ENCODE data around the gene SYTL1.

The SYTL1 gene

DNA sequence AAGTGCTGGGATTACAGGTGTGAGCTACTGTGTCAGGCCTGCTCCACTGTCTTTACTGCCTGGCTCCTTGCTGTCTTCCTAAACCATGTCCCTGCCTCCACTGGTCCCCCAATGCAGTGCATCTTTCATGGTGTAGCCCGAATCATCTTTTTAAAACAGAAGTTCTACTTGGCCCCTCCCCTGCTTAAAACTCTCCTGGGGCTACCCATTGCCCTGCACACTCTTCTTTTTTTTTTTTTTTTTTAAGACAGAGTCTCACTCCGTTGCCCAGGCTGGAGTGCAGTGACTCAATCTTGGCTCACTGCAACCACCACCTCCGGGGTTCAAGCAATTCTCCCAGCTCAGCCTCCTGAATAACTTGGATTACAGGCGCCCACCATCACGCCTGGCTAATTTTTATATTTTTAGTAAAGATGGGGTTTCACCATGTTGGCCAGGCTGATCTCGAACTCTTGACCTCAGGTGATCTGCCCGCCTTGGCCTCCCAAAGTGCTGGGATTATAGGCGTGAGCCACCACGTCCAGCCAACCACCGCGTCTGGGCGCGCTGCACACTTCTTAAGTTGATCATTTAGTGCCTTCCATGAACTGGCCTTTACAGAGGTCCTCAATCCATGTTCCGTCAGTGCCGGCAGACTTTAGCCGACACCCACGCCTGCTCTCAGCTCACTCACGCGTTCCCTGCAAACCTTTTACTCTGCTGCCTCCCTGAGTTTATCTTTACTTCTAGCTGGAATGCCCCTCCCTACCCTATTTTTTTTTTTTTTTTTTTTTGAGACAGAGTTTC lies 30.4 kb downstream of the SYTL1 start:
- no peak overlapping the region for H2BK12ac ChIP-seq (ENCODE audit: low read length in 2 of 2)
- no peak overlapping the region for H3K14ac ChIP-seq (ENCODE audit: low read length in 2 of 2)
- no peak overlapping the region for H3K18ac ChIP-seq (ENCODE audit: low read depth in 1 of 2, low read length in 2 of 2)
- 89% methylated on average over 19 of the region's 19 CpGs for WGBS
- no peak overlapping the region for H3K4me3 ChIP-seq (ENCODE audit: insufficient read depth in 1 of 2, low read depth in 1 of 2, low read length in 2 of 2)
- no peaks in the 10 kb centered on the region for H3K36me3 ChIP-seq (ENCODE audit: control insufficient read depth in 1 of 2, insufficient read depth in 2 of 2, low read depth in 1 of 2, low read length in 2 of 2)
- peaks cover under 1% of the 10 kb centered on the region for H3K4me1 ChIP-seq (ENCODE audit: control insufficient read depth, insufficient read depth, low read depth, low read length)
- H4K8ac ChIP-seq (ENCODE audit: low read length), result no peak overlapping the region
- H2BK120ac ChIP-seq (ENCODE audit: low read depth, low read length), result no peak overlapping the region
- no peak overlapping the region for H2AK5ac ChIP-seq (ENCODE audit: low read length, severe bottlenecking)
- no peak for DNase-seq
- H3K9me3 ChIP-seq (ENCODE audit: control insufficient read depth, low read length), result no peaks in the 10 kb centered on the region
- H2AFZ ChIP-seq (ENCODE audit: low read depth, low read length), result no peak overlapping the region
- H3K4ac ChIP-seq (ENCODE audit: low read depth in 1 of 2, low read length in 2 of 2), result no peak overlapping the region
- H3K79me1 ChIP-seq (replicated peaks; ENCODE audit: low read length, poor library complexity, severe bottlenecking), result no peaks in the 10 kb centered on the region
- H4K91ac ChIP-seq (ENCODE audit: low read length), result no peak overlapping the region
- H2BK15ac ChIP-seq (ENCODE audit: low read depth, poor library complexity, severe bottlenecking), result no peak overlapping the region
- no peak overlapping the region for H3K4me2 ChIP-seq (ENCODE audit: low read length, poor library complexity, severe bottlenecking)
- H3K27me3 ChIP-seq (ENCODE audit: control insufficient read depth in 1 of 2, insufficient read depth in 1 of 2, low read length in 2 of 2), result peaks cover 0 to 12% of the 10 kb centered on the region in 2 experiments
- H3K23ac ChIP-seq (ENCODE audit: low read length in 2 of 2), result no peak overlapping the region
- no peak overlapping the region for H3K9ac ChIP-seq (ENCODE audit: low read length)
- no peak overlapping the region for H3K27ac ChIP-seq (ENCODE audit: low read length, poor library complexity, severe bottlenecking)
- H2BK5ac ChIP-seq (ENCODE audit: low read depth, low read length, poor library complexity, severe bottlenecking), result no peak overlapping the region

DNA sequence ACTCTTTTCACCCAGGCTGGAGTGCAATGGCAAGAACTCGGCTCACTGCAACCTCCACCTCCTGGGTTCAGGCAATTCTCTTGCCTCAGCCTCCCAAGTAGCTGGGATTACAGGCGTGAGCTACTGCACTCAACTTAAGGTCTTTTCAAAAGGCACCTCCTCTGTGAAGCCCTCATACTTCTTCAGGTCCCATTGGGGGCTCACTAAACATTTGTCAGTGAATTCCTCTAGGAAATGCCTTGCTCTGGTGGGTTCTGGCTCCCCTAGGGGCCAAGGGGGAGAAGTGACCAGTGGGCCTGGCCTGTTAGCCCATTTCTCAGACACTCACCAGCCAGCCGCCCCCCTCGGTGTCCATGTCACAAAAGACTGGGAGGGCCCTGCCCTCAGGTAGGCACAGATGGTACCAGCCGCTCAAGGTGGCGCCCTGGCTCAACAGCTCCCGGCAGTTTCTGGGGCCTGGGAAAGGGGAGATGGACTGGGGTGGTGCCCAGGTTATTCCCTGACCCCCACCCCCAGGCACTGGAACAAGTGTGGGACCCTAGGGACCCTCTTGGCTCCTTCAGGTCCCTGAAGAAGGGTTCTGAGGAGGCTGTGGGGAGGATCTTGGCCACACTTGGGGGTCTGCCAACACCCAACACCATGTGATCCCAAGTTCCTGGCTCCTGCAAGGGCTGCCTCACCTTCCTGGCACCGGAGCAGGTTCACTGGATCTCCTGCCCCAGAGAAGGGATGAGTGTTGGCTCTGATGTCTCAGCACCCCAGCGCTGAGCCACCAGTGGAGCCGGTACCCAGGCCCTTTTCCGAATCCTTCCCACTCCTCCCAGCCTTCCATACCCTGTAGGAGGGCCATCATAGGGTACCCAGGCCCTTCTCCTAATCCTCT lies 31.2 kb downstream of the SYTL1 start:
- DNase-seq, result no peak
- Histone ChIP-seq H4K8ac (ENCODE audit: low read length) (no peak overlapping the region), H3K79me1 (replicated peaks; ENCODE audit: low read length, poor library complexity, severe bottlenecking) (no peaks in the 10 kb centered on the region), H2BK15ac (ENCODE audit: low read depth, poor library complexity, severe bottlenecking) (no peak overlapping the region), H3K23ac (ENCODE audit: low read length in 2 of 2) (no peak overlapping the region), H3K4me3 (ENCODE audit: insufficient read depth in 1 of 2, low read depth in 1 of 2, low read length in 2 of 2) (no peak overlapping the region), H3K27ac (ENCODE audit: low read length, poor library complexity, severe bottlenecking) (no peak overlapping the region), H3K36me3 (ENCODE audit: control insufficient read depth in 1 of 2, insufficient read depth in 2 of 2, low read depth in 1 of 2, low read length in 2 of 2) (no peaks in the 10 kb centered on the region), H3K9ac (ENCODE audit: low read length) (no peak overlapping the region), H2AFZ (ENCODE audit: low read depth, low read length) (no peak overlapping the region), H4K91ac (ENCODE audit: low read length) (no peak overlapping the region), H3K18ac (ENCODE audit: low read depth in 1 of 2, low read length in 2 of 2) (no peak overlapping the region), H2BK120ac (ENCODE audit: low read depth, low read length) (no peak overlapping the region), H2BK12ac (ENCODE audit: low read length in 2 of 2) (no peak overlapping the region), H3K4me1 (ENCODE audit: control insufficient read depth, insufficient read depth, low read depth, low read length) (peaks cover under 1% of the 10 kb centered on the region), H3K27me3 (ENCODE audit: control insufficient read depth in 1 of 2, insufficient read depth in 1 of 2, low read length in 2 of 2) (peaks cover 0 to 12% of the 10 kb centered on the region in 2 experiments), H2BK5ac (ENCODE audit: low read depth, low read length, poor library complexity, severe bottlenecking) (no peak overlapping the region), H3K4me2 (ENCODE audit: low read length, poor library complexity, severe bottlenecking) (no peak overlapping the region), H3K14ac (ENCODE audit: low read length in 2 of 2) (no peak overlapping the region), H3K4ac (ENCODE audit: low read depth in 1 of 2, low read length in 2 of 2) (no peak overlapping the region), H2AK5ac (ENCODE audit: low read length, severe bottlenecking) (no peak overlapping the region), H3K9me3 (ENCODE audit: control insufficient read depth, low read length) (no peaks in the 10 kb centered on the region)
- WGBS, result 75% methylated on average over 11 of the region's 11 CpGs

DNA sequence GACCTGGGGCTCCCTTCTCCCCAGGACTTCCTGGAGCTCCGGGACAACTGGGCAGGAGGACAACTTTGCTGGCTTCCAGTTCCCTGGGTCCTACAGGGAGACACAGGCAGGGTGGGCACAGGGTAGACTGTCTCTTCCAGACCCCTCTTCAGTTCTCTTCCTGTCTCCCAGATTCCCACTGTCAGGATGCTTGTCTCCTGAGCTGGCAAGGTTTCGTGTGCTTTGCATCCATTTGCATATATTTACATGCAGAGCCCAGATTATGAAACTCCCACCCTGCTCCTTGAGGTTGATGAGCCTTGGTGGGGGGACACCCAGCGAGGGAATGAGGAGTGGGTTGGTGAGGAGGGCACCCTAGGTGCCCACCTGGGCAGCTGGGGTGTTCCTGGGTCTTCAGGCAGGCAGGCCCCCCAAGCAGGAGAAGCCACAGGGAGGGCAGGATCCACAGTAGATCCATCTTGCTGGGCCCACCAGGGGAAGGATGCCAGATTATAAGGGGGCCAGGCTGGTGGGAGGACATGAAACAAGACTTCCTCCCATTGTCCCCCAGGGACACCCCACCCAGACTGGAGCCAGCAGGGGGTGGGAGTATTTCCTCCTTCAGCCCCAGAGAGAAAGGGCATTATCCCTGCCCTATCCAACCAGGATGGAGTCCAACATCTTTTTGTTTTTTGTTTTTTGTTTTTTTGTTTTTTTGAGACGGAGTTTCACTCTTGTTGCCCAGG lies 32.7 kb downstream of the SYTL1 start, which contains the start of gene FCN3:
TSS of gene FCN3 (minus strand) at position 463 of the 725 bp plus-strand sequence. CDS start at position 457, 6 bp downstream.
- no peak within 1 kb of the TSS for H3K14ac ChIP-seq (ENCODE audit: low read length in 2 of 2)
- no peak within 1 kb of the TSS for H2BK15ac ChIP-seq (ENCODE audit: low read depth, poor library complexity, severe bottlenecking)
- 69% methylated on average over 4 of the region's 4 CpGs for WGBS

More for the DNA sequence above, 32.7 kb downstream of the SYTL1 start, which contains the start of gene FCN3:
- Histone ChIP-seq H3K9me3 (ENCODE audit: control insufficient read depth, low read length) (no peaks in the 10 kb centered on the region), H2AFZ (ENCODE audit: low read depth, low read length) (no peak within 1 kb of the TSS), H3K27me3 (ENCODE audit: control insufficient read depth in 1 of 2, insufficient read depth in 1 of 2, low read length in 2 of 2) (peaks cover 2 to 12% of the 10 kb centered on the region in 2 experiments), H4K91ac (ENCODE audit: low read length) (no peak within 1 kb of the TSS), H2AK5ac (ENCODE audit: low read length, severe bottlenecking) (no peak within 1 kb of the TSS), H2BK5ac (ENCODE audit: low read depth, low read length, poor library complexity, severe bottlenecking) (no peak within 1 kb of the TSS), H3K4me3 (ENCODE audit: insufficient read depth in 1 of 2, low read depth in 1 of 2, low read length in 2 of 2) (no peak within 1 kb of the TSS), H3K79me1 (replicated peaks; ENCODE audit: low read length, poor library complexity, severe bottlenecking) (no peaks in the 10 kb centered on the region), H3K9ac (ENCODE audit: low read length) (no peak within 1 kb of the TSS), H3K23ac (ENCODE audit: low read length in 2 of 2) (no peak within 1 kb of the TSS), H2BK12ac (ENCODE audit: low read length in 2 of 2) (no peak within 1 kb of the TSS), H2BK120ac (ENCODE audit: low read depth, low read length) (no peak within 1 kb of the TSS), H3K4me1 (ENCODE audit: control insufficient read depth, insufficient read depth, low read depth, low read length) (peaks cover 2% of the 10 kb centered on the region), H3K4me2 (ENCODE audit: low read length, poor library complexity, severe bottlenecking) (no peak within 1 kb of the TSS), H4K8ac (ENCODE audit: low read length) (no peak within 1 kb of the TSS), H3K36me3 (ENCODE audit: control insufficient read depth in 1 of 2, insufficient read depth in 2 of 2, low read depth in 1 of 2, low read length in 2 of 2) (no peaks in the 10 kb centered on the region), H3K4ac (ENCODE audit: low read depth in 1 of 2, low read length in 2 of 2) (no peak within 1 kb of the TSS), H3K27ac (ENCODE audit: low read length, poor library complexity, severe bottlenecking) (no peak within 1 kb of the TSS), H3K18ac (ENCODE audit: low read depth in 1 of 2, low read length in 2 of 2) (no peak within 1 kb of the TSS)
- DNase-seq, result no peak
